PFSK-1 (cell line): ENCODE data around the gene CPD.

Experiments used
- FOXP2 ChIP-seq: optimal IDR thresholded peaks from 2 replicates; pipeline ENCODE3; 2011; ENCODE audit warnings: borderline replicate concordance, control low read depth, inconsistent platforms; ENCODE audit not compliant: insufficient read depth; ENCODE audit errors: extremely low read length, extremely low read depth
- POLR2AphosphoS5 ChIP-seq: IDR thresholded peaks from 2 replicates; pipeline ENCODE4 v1.6.1; 2012; ENCODE audit warnings: low read depth, mild to moderate bottlenecking, control low read depth, low read length, moderate library complexity
- REST ChIP-seq, 2 experiments: IDR thresholded peaks; 2 replicates each; pipeline versions ENCODE4 v1.6.1 to v1.8.0; 2011 to 2012; ENCODE audit warnings: low read depth in 2 of 2, low read length in 2 of 2, control low read depth in 1 of 2, inconsistent platforms in 1 of 2, mild to moderate bottlenecking in 1 of 2, moderate library complexity in 1 of 2; ENCODE audit not compliant: insufficient read depth in 1 of 2
- SIN3A ChIP-seq: IDR thresholded peaks from 2 replicates; pipeline ENCODE4 v1.6.1; 2012; ENCODE audit warnings: mild to moderate bottlenecking, low read length, moderate library complexity, borderline replicate concordance; ENCODE audit not compliant: insufficient read depth
- TAF1 ChIP-seq: IDR thresholded peaks from 2 replicates; pipeline ENCODE4 v1.6.1; 2012; ENCODE audit warnings: low read length, control low read depth, borderline replicate concordance; ENCODE audit not compliant: insufficient read depth

- no peak for TF ChIP-seq POLR2AphosphoS5
- no peak for TF ChIP-seq TAF1
- TF ChIP-seq REST (IDR thresholded peaks at IDR 0.05; ENCODE audit: insufficient read depth in 1 of 2, low read depth in 2 of 2, low read length in 2 of 2) = no peak
- TF ChIP-seq SIN3A = no peak
- TF ChIP-seq FOXP2 = no peak
These were observed 34.9 kb upstream of the CPD start for GRCh38 chr17:30343796-30344195.
